ENCODE measurements around the gene BTBD10.

DNA sequence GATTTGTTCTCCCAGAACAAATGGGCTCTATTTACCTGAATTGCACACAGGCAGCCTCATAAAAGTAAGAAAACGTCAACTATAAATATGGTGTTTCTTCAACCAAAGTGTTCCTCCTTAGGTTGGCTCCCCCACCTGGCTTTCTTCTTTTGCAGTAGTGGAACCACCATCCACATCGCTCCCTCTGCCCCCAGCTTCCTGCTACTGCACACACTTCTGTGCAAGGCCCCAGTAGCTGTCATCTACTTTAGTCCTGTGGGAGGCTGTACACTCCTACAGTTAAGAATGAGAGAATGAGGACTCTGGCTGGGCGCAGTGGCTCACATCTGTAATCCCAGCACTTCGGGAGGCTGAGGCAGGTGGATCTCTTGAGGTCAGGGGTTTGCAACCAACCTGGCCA, 95.9 kb downstream of the BTBD10 start:
- TF ChIP-seq EZH2phosphoT487 (IDR thresholded peaks at IDR 0.05; ENCODE audit: insufficient read depth, low read depth) (no peak), EZH2 (IDR thresholded peaks at IDR 0.05; ENCODE audit: insufficient read depth, poor library complexity, severe bottlenecking) (no peak)

Measured in GM23248 (cell line).